ENCODE measurements around the gene CNOT8. TPM values are rescaled to one million over a fixed set of nuclear protein-coding genes. Genes with fewer than 3 reads are reported as not detected.
"Not testable (repeated sequence)": the region's sequence is repeated elsewhere in the genome, so short reads cannot be mapped to it uniquely, and the experiment has no call there.

The CNOT8 gene
- total RNA-seq, 4 donors from 2014 or later = 55.3 to 83.5 (median 76.6) TPM

GRCh38 chr5:154819546-154819945 is 38.9 kb upstream of the CNOT8 start:
- TF ChIP-seq CTCF (IDR thresholded peaks at IDR 0.05) = no peak
- Histone ChIP-seq H3K9me3 (no peaks in the 10 kb centered on the region), H3K36me3 (peaks cover 95% of the 10 kb centered on the region), H3K27ac (no peak overlapping the region), H3K27me3 (no peaks in the 10 kb centered on the region), H3K4me3 (no peak overlapping the region), H3K4me1 (peaks cover 4% of the 10 kb centered on the region)
- 80% methylated on average over 7 of the region's 7 CpGs for WGBS
- peak in 1 of 2 donors; percentile 45 for DNase-seq (ENCODE audit: low spot score in 2 of 2)

GRCh38 chr5:154820383-154820782 is 38.0 kb upstream of the CNOT8 start:
- peaks cover 4% of the 10 kb centered on the region for H3K4me1 ChIP-seq
- 95% methylated on average over 5 of the region's 5 CpGs for WGBS
- H3K27me3 ChIP-seq = no peaks in the 10 kb centered on the region
- no peak for DNase-seq (ENCODE audit: low spot score in 2 of 2)
- no peak overlapping the region for H3K4me3 ChIP-seq
- peaks cover 87% of the 10 kb centered on the region for H3K36me3 ChIP-seq
- TF ChIP-seq EP300 (IDR thresholded peaks at IDR 0.05) = no peak
- no peak for TF ChIP-seq POLR2AphosphoS5 (IDR thresholded peaks at IDR 0.05)
- TF ChIP-seq CTCF (IDR thresholded peaks at IDR 0.05) = no peak
- no peak for TF ChIP-seq POLR2A (IDR thresholded peaks at IDR 0.05)
- H3K27ac ChIP-seq = no peak overlapping the region
- no peaks in the 10 kb centered on the region for H3K9me3 ChIP-seq

GRCh38 chr5:154822896-154823295 is 35.5 kb upstream of the CNOT8 start:
- H3K4me3 ChIP-seq; H3K27me3 ChIP-seq; H3K4me1 ChIP-seq; H3K9me3 ChIP-seq; H3K27ac ChIP-seq; DNase-seq (ENCODE audit: low spot score in 2 of 2): not testable (repeated sequence)
- peaks cover 68% of the 10 kb centered on the region for H3K36me3 ChIP-seq
- WGBS = 86% methylated on average over 5 of the region's 5 CpGs

DNA sequence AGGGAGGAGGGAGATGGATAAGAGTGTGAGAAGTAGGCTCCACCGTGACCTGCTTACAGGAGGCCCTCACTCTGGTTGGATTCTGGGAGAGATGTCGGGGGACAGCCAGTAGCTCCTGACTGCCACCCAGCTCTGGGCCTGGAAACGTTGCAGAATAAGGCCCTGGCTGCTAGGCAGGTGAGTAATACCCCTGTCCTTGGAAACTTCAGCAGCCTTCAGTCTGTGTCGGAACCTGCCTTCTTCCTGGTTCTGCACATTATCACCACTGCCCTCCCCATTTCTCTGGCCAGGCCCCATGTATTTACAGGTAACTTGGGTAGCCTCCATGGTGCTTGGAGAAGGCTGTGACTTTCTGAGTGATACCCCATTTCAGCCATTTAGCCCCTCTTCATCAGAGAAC is 34.8 kb upstream of the CNOT8 start:
- Histone ChIP-seq H3K27me3 (no peaks in the 10 kb centered on the region), H3K36me3 (peaks cover 70% of the 10 kb centered on the region), H3K9me3 (no peaks in the 10 kb centered on the region), H3K4me1 (peaks cover 4% of the 10 kb centered on the region), H3K27ac (no peak overlapping the region), H3K4me3 (no peak overlapping the region)
- TF ChIP-seq EP300 (IDR thresholded peaks at IDR 0.05) = no peak
- no peak for TF ChIP-seq POLR2AphosphoS5 (IDR thresholded peaks at IDR 0.05)
- no peak for TF ChIP-seq POLR2A (IDR thresholded peaks at IDR 0.05)
- 78% methylated on average over 4 of the region's 4 CpGs for WGBS
- no peak for DNase-seq (ENCODE audit: low spot score in 2 of 2)

DNA sequence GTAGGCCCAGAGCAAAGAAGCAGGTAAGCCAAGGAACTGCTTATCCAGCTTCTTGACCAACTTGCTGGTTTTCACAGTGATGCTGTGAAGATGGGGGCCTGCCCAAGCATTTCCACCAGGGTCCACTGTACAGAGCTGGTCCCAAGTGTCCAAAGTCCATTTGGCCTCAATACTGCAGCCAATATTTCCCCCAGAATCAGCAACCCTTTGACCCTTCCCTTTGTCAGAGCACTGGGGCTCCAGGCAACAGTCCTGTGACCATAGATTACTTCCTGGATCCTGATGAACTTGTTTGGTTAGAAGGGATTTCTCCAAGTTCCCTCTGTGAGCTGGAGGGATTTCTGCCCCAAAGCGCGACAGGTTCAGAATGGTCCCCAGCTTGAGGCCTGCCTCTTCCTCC is 34.4 kb upstream of the CNOT8 start:
- no peak for DNase-seq (ENCODE audit: low spot score in 2 of 2)
- Histone ChIP-seq H3K4me1 (peaks cover 5% of the 10 kb centered on the region), H3K27me3 (no peaks in the 10 kb centered on the region), H3K36me3 (peaks cover 70% of the 10 kb centered on the region), H3K9me3 (no peaks in the 10 kb centered on the region), H3K4me3 (no peak overlapping the region), H3K27ac (no peak overlapping the region)
- 86% methylated on average over 2 of the region's 2 CpGs for WGBS
- TF ChIP-seq CTCF (IDR thresholded peaks at IDR 0.05) (no peak), POLR2A (IDR thresholded peaks at IDR 0.05) (no peak), EP300 (IDR thresholded peaks at IDR 0.05) (no peak), POLR2AphosphoS5 (IDR thresholded peaks at IDR 0.05) (no peak)

GRCh38 chr5:154829181-154829588 is 29.2 kb upstream of the CNOT8 start:
- peaks cover 19% of the 10 kb centered on the region for H3K4me1 ChIP-seq
- no peak overlapping the region for H3K4me3 ChIP-seq
- H3K9me3 ChIP-seq = no peaks in the 10 kb centered on the region
- peaks cover 48% of the 10 kb centered on the region for H3K36me3 ChIP-seq
- no peaks in the 10 kb centered on the region for H3K27me3 ChIP-seq
- TF ChIP-seq POLR2A (IDR thresholded peaks at IDR 0.05) (no peak), POLR2AphosphoS5 (IDR thresholded peaks at IDR 0.05) (no peak), EP300 (IDR thresholded peaks at IDR 0.05) (no peak), CTCF (IDR thresholded peaks at IDR 0.05) (no peak)
- 86% methylated on average over 2 of the region's 2 CpGs for WGBS
- no peak for DNase-seq (ENCODE audit: low spot score in 2 of 2)
- peak overlapping the region; percentile 76 for H3K27ac ChIP-seq
